COLO668 (cell line): ENCODE data around the gene S1PR5.

Source experiments
- DNase-seq: peaks from one replicate; lab custom pipeline; 2025; ENCODE audit not compliant: unreplicated experiment; lab: John Stamatoyannopoulos, UW

Gene S1PR5

GRCh38 chr19:10473192-10473591 lies 44.1 kb downstream of the S1PR5 start:
- no peak for DNase-seq

- DNase-seq, result no peak
Measured at GRCh38 chr19:10471909-10472308, 45.3 kb downstream of the S1PR5 start.

- DNase-seq, result no peak
Measured at GRCh38 chr19:10468133-10468532, 49.1 kb downstream of the S1PR5 start.

- DNase-seq, result no peak
Measured at GRCh38 chr19:10467104-10467706, 50.0 kb downstream of the S1PR5 start.

- DNase-seq, result no peak
Measured at GRCh38 chr19:10464456-10464855, 52.8 kb downstream of the S1PR5 start.
